Measurements from ENCODE around the gene C10orf90. TPM values are rescaled to one million over a fixed set of nuclear protein-coding genes. Genes with fewer than 3 reads are reported as not detected.

C10orf90 gene
- total RNA-seq, 1 experiment from 2014 or later = not detected

- Histone ChIP-seq H4K8ac (replicated peaks; ENCODE audit: insufficient read length, low read depth, low read length) (no peak overlapping the region), H3K23me2 (ENCODE audit: insufficient read length, low read depth, low read length, poor library complexity, severe bottlenecking) (no peaks in the 10 kb centered on the region), H3K27me3 (ENCODE audit: insufficient read depth, low read length) (no peaks in the 10 kb centered on the region), H3K79me2 (ENCODE audit: insufficient read depth, low read length) (no peaks in the 10 kb centered on the region), H2AFZ (ENCODE audit: low read length) (no peak overlapping the region), H2BK20ac (ENCODE audit: low read depth, low read length, poor library complexity, severe bottlenecking) (peak overlapping the region; percentile 86), H2BK12ac (ENCODE audit: insufficient read length, low read depth, low read length) (no peak overlapping the region), H3K9ac (ENCODE audit: extremely low read depth, insufficient read length, low read length) (no peak overlapping the region), H3K4ac (ENCODE audit: low read depth, low read length) (no peak overlapping the region), H3K23ac (ENCODE audit: insufficient read length, low read depth, low read length) (no peak overlapping the region), H3K79me1 (ENCODE audit: insufficient read depth, low read depth, low read length, poor library complexity, severe bottlenecking) (no peaks in the 10 kb centered on the region), H3K27ac (ENCODE audit: insufficient read length, low read depth, low read length) (no peak overlapping the region), H3K4me2 (ENCODE audit: insufficient read depth, insufficient read length, low read length) (no peak overlapping the region), H2BK5ac (ENCODE audit: insufficient read length, low read length) (no peak overlapping the region), H4K5ac (ENCODE audit: insufficient read length, low read depth, low read length) (no peak overlapping the region), H2BK120ac (ENCODE audit: low read depth, low read length, poor library complexity, severe bottlenecking) (no peak overlapping the region), H4K91ac (ENCODE audit: insufficient read length, low read depth, low read length) (no peak overlapping the region), H2AK5ac (ENCODE audit: insufficient read length, low read length) (no peak overlapping the region), H3K4me1 (ENCODE audit: insufficient read depth, low read length) (no peaks in the 10 kb centered on the region; the same call in 1 of the 2 replicates), H3K14ac (ENCODE audit: insufficient read depth, low read length) (no peak overlapping the region), H3K18ac (ENCODE audit: insufficient read length, low read depth, low read length) (no peak overlapping the region), H3T11ph (ENCODE audit: low read length) (no peak overlapping the region), H4K20me1 (ENCODE audit: control insufficient read depth, insufficient read depth, insufficient read length) (no peaks in the 10 kb centered on the region), H2BK15ac (ENCODE audit: low read depth, low read length) (no peak overlapping the region), H3K9me3 (ENCODE audit: control insufficient read depth, low read depth, low read length) (no peaks in the 10 kb centered on the region), H3K56ac (ENCODE audit: insufficient read length, low read depth, low read length) (no peak overlapping the region)
- no peak overlapping the region for H3K27ac Mint-ChIP-seq
- no peak for TF ChIP-seq CTCF (conservative IDR thresholded peaks at IDR 0.05)
- H3K9me3 Mint-ChIP-seq = no peaks in the 10 kb centered on the region
- no peak overlapping the region for H3K4me3 Mint-ChIP-seq
- peaks cover 2% of the 10 kb centered on the region; the same call in 1 of the 2 replicates for H3K27me3 Mint-ChIP-seq (ENCODE audit: low read depth)
- H3K4me1 Mint-ChIP-seq = peaks cover 19 to 22% of the 10 kb centered on the region in 2 experiments
- no CpG with 5 or more reads among the region's 4 CpGs for WGBS (ENCODE audit: extremely low coverage, insufficient read length, low lambda C conversion rate)
- DNase-seq = no peak
- no peaks in the 10 kb centered on the region; a peak in 1 of 7 replicates for H3K36me3 Mint-ChIP-seq (ENCODE audit: insufficient read depth in 1 of 3, low read depth in 3 of 3)
Observed at GRCh38 chr10:126588024-126588423, 82.5 kb downstream of the C10orf90 start.

Data from H9 (cell line).